Measurements from ENCODE around the gene DELE1. TPM values are rescaled to one million over a fixed set of nuclear protein-coding genes. Genes with fewer than 3 reads are reported as not detected.
A peak's percentile ranks its signal among the peaks of the same experiment; 100 is the strongest.

DELE1 gene
- polyA plus RNA-seq, 1 donor from 2014 or later: 49.6 TPM

- H4K20me1 ChIP-seq (ENCODE audit: insufficient read depth): peaks cover 9% of the 10 kb centered on the region
- H3K4me2 ChIP-seq (ENCODE audit: low read length): peak overlapping the region; percentile 77
- H3K9me2 ChIP-seq (ENCODE audit: insufficient read depth, low read length): no peaks in the 10 kb centered on the region
- no peak overlapping the region for H3K27ac ChIP-seq (ENCODE audit: low read length)
- H3K4me3 ChIP-seq (ENCODE audit: low read length): peak overlapping the region; percentile 93
- H3F3A ChIP-seq (ENCODE audit: insufficient read depth, low read length, poor library complexity, severe bottlenecking): no peaks in the 10 kb centered on the region
- H3K9me3 ChIP-seq (ENCODE audit: low read length): no peaks in the 10 kb centered on the region
- no peak for TF ChIP-seq SMC3 (conservative IDR thresholded peaks at IDR 0.05; ENCODE audit: poor library complexity)
- no peak for TF ChIP-seq POLR2AphosphoS5 (IDR thresholded peaks at IDR 0.05)
- TF ChIP-seq MXI1 (conservative IDR thresholded peaks at IDR 0.05; ENCODE audit: poor library complexity, severe bottlenecking): no peak
- TF ChIP-seq EP300 (conservative IDR thresholded peaks at IDR 0.05; ENCODE audit: poor library complexity, severe bottlenecking): no peak
- no peak for TF ChIP-seq TAF1 (IDR thresholded peaks at IDR 0.05; ENCODE audit: low read depth)
- H3K27me3 ChIP-seq (ENCODE audit: insufficient read depth, low read depth, low read length): no peaks in the 10 kb centered on the region
- peak overlapping the region; percentile 98 for H3K9ac ChIP-seq (ENCODE audit: low read length)
- no peak overlapping the region for H2AFZ ChIP-seq (ENCODE audit: low read depth, low read length)
- peaks cover 80% of the 10 kb centered on the region for H3K79me2 ChIP-seq (replicated peaks; ENCODE audit: insufficient read depth, low read length)
- H3K36me3 ChIP-seq (ENCODE audit: insufficient read depth, low read length): no peaks in the 10 kb centered on the region
Observed at GRCh38 chr5:141874262-141874964, 49.3 kb upstream of the DELE1 start.

DNA sequence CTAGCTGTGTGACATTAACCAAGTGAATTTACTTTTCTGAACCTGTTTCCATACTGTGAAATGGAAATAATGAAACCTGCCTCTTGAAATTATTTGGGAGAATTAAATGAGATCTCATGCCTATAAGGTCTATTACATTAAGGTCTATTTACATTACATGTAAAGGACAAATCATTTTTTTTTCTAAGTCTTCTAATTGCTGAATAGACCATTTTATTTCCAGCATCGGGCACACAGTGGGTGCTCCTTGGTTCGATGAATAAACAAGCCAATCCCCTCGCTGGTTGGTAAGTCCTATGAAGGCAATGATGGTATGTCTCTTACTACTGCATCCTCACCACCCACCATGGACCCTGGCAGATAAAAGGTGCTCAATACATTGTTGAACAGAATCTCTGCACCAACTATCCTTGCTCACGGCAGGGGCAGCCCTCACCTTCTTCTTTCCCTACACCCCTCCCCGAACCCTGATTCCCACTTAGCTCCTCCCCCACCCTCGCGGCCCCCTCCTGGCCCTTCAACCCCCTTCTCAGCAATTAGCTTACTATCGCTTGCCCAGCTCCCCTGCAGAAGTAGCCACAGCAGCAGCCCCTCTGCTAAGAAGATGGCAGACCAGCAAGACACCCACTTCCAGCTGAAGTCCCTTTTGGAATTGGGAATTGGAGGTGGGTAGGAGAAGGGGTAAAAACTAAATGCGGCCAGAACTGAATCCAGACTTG is 48.5 kb upstream of the DELE1 start:
- H2AFZ ChIP-seq (ENCODE audit: low read depth, low read length): no peak overlapping the region
- no peaks in the 10 kb centered on the region for H3K9me3 ChIP-seq (ENCODE audit: low read length)
- no peaks in the 10 kb centered on the region for H3F3A ChIP-seq (ENCODE audit: insufficient read depth, low read length, poor library complexity, severe bottlenecking)
- H3K79me2 ChIP-seq (replicated peaks; ENCODE audit: insufficient read depth, low read length): peaks cover 74% of the 10 kb centered on the region
- H3K4me2 ChIP-seq (ENCODE audit: low read length): peak overlapping the region; percentile 77
- no peaks in the 10 kb centered on the region for H3K9me2 ChIP-seq (ENCODE audit: insufficient read depth, low read length)
- H3K27me3 ChIP-seq (ENCODE audit: insufficient read depth, low read depth, low read length): no peaks in the 10 kb centered on the region
- H3K4me3 ChIP-seq (ENCODE audit: low read length): peak overlapping the region; percentile 93
- H4K20me1 ChIP-seq (ENCODE audit: insufficient read depth): peaks cover 6% of the 10 kb centered on the region
- peak overlapping the region; percentile 94 for H3K27ac ChIP-seq (ENCODE audit: low read length)
- no peaks in the 10 kb centered on the region for H3K36me3 ChIP-seq (ENCODE audit: insufficient read depth, low read length)
- no peak for TF ChIP-seq SMC3 (conservative IDR thresholded peaks at IDR 0.05; ENCODE audit: poor library complexity)
- no peak for TF ChIP-seq EZH2 (IDR thresholded peaks at IDR 0.05; ENCODE audit: borderline replicate concordance, insufficient read depth, low read length, poor library complexity, severe bottlenecking)
- no peak for TF ChIP-seq RAD21 (conservative IDR thresholded peaks at IDR 0.05)
- no peak for TF ChIP-seq REST (IDR thresholded peaks at IDR 0.05; ENCODE audit: borderline replicate concordance)
- no peak for TF ChIP-seq TAF1 (IDR thresholded peaks at IDR 0.05; ENCODE audit: low read depth)
- no peak for TF ChIP-seq POLR2AphosphoS5 (IDR thresholded peaks at IDR 0.05)
- TF ChIP-seq EP300 (conservative IDR thresholded peaks at IDR 0.05; ENCODE audit: poor library complexity, severe bottlenecking): no peak
- TF ChIP-seq MXI1 (conservative IDR thresholded peaks at IDR 0.05; ENCODE audit: poor library complexity, severe bottlenecking): no peak
- TF ChIP-seq, protein P1, sequence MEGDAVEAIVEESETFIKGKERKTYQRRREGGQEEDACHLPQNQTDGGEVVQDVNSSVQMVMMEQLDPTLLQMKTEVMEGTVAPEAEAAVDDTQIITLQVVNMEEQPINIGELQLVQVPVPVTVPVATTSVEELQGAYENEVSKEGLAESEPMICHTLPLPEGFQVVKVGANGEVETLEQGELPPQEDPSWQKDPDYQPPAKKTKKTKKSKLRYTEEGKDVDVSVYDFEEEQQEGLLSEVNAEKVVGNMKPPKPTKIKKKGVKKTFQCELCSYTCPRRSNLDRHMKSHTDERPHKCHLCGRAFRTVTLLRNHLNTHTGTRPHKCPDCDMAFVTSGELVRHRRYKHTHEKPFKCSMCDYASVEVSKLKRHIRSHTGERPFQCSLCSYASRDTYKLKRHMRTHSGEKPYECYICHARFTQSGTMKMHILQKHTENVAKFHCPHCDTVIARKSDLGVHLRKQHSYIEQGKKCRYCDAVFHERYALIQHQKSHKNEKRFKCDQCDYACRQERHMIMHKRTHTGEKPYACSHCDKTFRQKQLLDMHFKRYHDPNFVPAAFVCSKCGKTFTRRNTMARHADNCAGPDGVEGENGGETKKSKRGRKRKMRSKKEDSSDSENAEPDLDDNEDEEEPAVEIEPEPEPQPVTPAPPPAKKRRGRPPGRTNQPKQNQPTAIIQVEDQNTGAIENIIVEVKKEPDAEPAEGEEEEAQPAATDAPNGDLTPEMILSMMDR (IDR thresholded peaks at IDR 0.05; ENCODE audit: poor library complexity, severe bottlenecking): no peak
- peak overlapping the region; percentile 98 for H3K9ac ChIP-seq (ENCODE audit: low read length)

All from neural cell (in vitro differentiated cells).